HG03460 (cell line): ENCODE measurements around the gene HDHD5.
"Not testable (repeated sequence)": the region's sequence is repeated elsewhere in the genome, so short reads cannot be mapped to it uniquely, and the experiment has no call there.

Experiments used
- ATAC-seq: cut with Tn5 transposase; IDR thresholded peaks from one replicate; pipeline ENCODE4 v1.9.1; 2021; ENCODE audit not compliant: unreplicated experiment

HDHD5 gene

GRCh38 chr22:17157714-17158113 is 1.4 kb downstream of the HDHD5 start:
- no peak for ATAC-seq

- no peak for ATAC-seq
Measured at GRCh38 chr22:17155941-17156340, 3.1 kb downstream of the HDHD5 start.

DNA sequence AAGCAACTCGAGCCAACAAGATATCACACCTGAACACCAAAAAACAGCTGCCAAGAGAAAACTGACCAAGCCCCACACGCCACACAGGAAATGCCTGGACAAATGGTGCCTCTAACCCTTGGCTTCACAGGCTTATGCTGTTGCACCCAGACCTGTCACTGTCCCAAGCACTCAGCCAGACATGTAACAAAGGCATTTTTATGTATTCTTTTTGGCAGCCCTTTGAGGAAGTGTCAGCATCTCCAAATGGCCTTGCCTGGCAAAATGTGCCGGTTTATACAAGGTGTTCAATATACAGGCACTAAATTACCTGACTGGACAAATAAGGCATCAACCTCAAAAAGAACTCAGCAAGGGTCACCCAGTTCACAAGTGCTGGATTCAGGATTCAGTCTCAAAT is 6.1 kb downstream of the HDHD5 start:
- ATAC-seq: no peak

GRCh38 chr22:17152340-17152739 is 6.7 kb downstream of the HDHD5 start:
- ATAC-seq: no peak

- no peak for ATAC-seq
Measured at GRCh38 chr22:17149076-17149815, 9.8 kb downstream of the HDHD5 start.

DNA sequence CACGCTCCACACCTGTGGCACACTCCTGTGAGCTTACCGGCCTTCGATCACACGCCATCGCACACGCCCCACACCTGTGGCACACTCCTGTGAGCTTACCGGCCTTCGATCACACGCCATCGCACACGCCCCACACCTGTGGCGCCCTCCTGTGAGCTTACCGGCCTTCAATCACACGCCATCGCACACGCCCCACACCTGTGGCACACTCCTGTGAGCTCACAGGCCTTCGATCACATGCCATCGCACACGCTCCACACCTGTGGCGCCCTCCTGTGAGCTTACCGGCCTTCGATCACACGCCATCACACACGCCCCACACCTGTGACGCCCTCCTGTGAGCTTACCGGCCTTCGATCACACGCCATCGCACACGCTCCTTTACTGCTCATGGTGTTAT is 11.6 kb downstream of the HDHD5 start:
- ATAC-seq: not testable (repeated sequence)

- no peak for ATAC-seq
Measured at GRCh38 chr22:17145021-17145680, 13.9 kb downstream of the HDHD5 start.

- ATAC-seq: no peak
Measured at GRCh38 chr22:17143826-17144225, 15.3 kb downstream of the HDHD5 start.

DNA sequence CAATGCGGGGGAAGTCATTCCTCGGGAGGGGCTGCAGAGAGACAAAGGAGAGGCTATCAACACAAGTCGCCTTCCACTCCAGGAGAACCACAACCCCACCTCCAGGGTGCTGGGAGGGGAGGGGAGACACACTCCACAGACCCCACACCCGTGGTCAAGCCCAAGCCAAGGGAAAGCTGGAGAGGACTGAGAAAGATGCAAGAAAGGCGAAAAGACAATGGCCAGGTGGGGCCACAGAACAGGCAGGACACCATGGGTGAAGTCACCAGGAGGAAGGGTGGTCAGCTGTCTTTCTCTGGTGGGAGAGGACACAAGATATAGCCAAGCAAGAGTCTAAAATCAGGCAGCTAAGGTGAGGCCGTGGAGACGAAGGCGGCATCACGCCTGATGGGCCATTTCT is 16.0 kb downstream of the HDHD5 start:
- no peak for ATAC-seq

GRCh38 chr22:17140826-17141766 is 18.0 kb downstream of the HDHD5 start:
- ATAC-seq: no peak

DNA sequence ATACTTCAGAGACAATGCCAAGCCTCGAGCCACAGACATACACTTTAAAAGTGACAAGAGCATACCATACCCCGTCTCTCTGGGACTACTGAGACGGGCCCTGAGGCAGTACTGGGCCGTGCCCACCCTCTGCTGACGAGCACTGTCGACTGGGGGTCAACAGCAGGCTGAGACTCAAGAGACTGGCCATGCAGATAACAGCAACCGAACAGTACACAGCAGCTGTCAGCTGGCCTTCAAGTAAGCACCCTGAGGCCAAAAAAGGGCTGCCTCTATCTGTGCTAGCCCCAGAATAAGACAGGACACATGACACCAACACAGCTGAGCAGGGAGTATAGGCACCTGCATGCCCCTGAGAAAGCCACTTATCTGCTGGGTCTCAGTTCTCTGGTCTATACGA is 19.1 kb downstream of the HDHD5 start:
- no peak for ATAC-seq

DNA sequence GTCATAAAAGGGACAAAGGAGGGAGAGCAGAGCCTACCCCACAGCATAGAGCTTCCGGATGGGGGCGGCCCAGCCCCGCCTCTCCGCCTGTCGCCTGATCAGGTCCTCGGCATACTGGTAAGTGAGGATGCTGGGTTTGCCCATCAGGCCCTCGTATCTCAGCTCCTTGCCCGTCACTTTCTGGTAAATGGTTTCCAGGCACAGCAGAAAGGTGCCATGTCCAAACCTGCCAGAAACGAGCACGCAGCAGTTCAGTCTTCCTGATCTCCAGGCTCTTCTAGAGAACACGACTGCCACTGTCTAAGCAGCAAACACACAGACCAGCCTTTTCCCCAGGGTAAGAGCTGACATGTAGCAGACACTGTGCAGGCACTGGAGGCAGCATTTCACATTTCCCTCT is 20.6 kb downstream of the HDHD5 start:
- no peak for ATAC-seq

- no peak for ATAC-seq
Measured at GRCh38 chr22:17137861-17138425, 21.1 kb downstream of the HDHD5 start.

DNA sequence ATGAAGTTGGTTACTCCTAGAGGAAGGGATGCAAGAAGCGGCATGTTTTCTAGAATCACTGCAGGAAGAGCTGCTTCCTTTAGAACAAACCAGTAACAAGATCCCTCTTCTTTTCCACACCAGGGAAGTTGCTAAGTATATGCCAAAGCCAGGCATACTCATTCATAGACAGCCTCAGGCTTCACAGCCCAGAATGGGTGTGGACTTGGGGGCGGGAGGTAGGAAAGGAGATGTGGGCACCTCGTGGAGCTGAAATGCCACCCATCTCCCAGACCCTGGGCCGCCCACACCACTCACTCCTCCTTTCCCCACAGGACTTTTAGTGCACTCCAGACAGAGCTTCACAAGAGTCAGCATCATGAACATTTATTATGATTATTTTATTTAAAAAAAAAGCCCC is 21.9 kb downstream of the HDHD5 start:
- ATAC-seq: no peak

DNA sequence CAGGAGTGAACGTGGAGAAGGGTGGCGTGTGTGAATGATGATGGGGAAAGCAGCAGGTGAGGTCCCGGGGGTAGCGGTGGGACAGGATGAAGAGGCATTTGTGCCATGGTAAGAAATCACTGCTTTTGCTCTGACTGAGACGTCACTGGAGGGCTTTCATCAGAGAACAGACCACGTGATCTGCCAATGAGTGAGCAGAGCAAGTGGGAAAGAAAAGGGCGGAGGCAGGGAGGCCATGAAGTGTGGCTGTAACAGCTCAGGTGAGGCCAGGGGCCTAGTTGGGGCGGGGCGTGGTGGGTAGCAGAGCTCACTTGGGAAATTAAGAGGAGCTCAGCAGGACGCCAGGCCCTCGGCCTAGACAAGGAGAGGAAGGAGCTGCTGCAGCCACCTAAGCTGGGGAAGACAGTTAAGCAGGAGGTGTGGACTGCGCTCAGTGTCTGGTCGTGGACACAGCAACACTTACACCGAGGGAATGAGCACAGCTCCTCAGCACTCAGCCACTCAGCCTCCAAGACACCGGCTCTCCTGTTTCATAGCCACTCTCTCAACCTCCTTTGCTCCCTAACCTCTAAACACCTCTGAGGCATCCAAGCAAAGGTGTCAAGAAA is 23.8 kb downstream of the HDHD5 start:
- no peak for ATAC-seq

DNA sequence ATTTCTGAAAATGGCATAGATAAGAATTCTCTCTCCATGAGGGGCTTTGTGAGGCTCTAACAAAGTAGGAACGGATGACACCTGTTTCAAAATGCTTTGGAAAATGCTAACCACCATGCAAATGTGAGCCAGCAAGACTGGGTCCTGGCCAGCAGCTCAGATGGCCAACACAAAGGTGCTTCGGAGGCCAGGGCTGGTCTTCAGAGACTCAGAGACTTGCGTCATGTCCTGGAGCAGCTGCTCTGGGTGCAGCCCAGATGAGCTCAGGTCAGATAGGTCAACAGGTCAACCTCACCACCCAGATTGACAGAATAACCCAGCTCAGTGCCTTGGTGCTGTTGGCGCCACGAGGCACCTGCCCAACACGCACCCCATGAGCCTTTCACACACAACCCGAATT is 25.9 kb downstream of the HDHD5 start:
- no peak for ATAC-seq

- no peak for ATAC-seq
Measured at GRCh38 chr22:17132112-17132511, 27.0 kb downstream of the HDHD5 start.

DNA sequence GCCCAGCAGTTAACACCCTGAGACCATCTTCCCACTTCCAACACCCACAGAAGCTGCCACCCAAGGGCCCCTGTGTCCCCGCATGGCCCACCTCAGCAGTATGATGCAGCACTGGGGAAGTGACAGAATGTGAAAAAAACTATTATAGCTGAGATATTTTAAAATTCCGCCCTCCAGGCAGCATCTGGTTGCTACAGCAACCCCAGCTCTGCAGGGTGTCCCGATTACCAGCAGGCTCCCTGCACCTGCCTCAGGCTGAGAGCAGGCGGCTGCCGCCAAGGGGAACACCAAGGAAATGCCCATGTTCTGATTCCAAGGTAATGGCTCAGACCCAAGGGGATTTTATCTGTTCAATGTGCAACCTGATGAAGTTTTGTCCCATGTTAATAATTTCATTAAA is 27.4 kb downstream of the HDHD5 start:
- no peak for ATAC-seq

GRCh38 chr22:17130199-17130598 is 28.9 kb downstream of the HDHD5 start:
- no peak for ATAC-seq

GRCh38 chr22:17121233-17122195 is 37.6 kb downstream of the HDHD5 start, which contains the start of gene TMEM121B:
Gene TMEM121B (minus strand): TSS chr22:17121360. CDS start chr22:17121127, 233 bp downstream.
- ATAC-seq: no peak
